H9 (cell line): ENCODE measurements around the gene IGIP. TPM values are rescaled to one million over a fixed set of nuclear protein-coding genes. Genes with fewer than 3 reads are reported as not detected.

Source experiments
- DNase-seq: peaks from one replicate; pipeline ENCODE4 v3.0.0-alpha.2; 2017
- H2AFZ ChIP-seq: one replicate; pipeline ENCODE4 v1.6.1; 2013; ENCODE audit warnings: mild to moderate bottlenecking, low read length, control low read depth, moderate library complexity
- H2AK5ac ChIP-seq: 2 replicates; pipeline ENCODE4 v1.6.1; 2013; ENCODE audit warnings: low read length, control low read depth, mixed read lengths; ENCODE audit not compliant: insufficient read length
- H2BK120ac ChIP-seq: one replicate; pipeline ENCODE4 v1.6.1; 2013; ENCODE audit warnings: low read depth, mild to moderate bottlenecking, low read length, control low read depth, inconsistent platforms; ENCODE audit not compliant: poor library complexity, severe bottlenecking
- H2BK12ac ChIP-seq: 2 replicates; pipeline ENCODE4 v1.6.1; 2013; ENCODE audit warnings: low read length, control low read depth, mixed read lengths, low read depth; ENCODE audit not compliant: insufficient read length
- H2BK15ac ChIP-seq: 2 replicates; pipeline ENCODE4 v1.6.1; 2013; ENCODE audit warnings: low read depth, low read length, control low read depth
- H2BK20ac ChIP-seq: one replicate; pipeline ENCODE4 v1.6.1; 2013; ENCODE audit warnings: low read depth, mild to moderate bottlenecking, low read length, control low read depth, inconsistent platforms; ENCODE audit not compliant: poor library complexity, severe bottlenecking
- H2BK5ac ChIP-seq: 2 replicates; pipeline ENCODE4 v1.6.1; 2013; ENCODE audit warnings: low read length, control low read depth, mixed read lengths; ENCODE audit not compliant: insufficient read length
- H3K14ac ChIP-seq: 2 replicates; pipeline ENCODE4 v1.6.1; 2013; ENCODE audit warnings: low read length, control low read depth; ENCODE audit not compliant: insufficient read depth
- H3K18ac ChIP-seq: 2 replicates; pipeline ENCODE4 v1.6.1; 2013; ENCODE audit warnings: low read depth, mild to moderate bottlenecking, mixed read lengths, low read length, control low read depth; ENCODE audit not compliant: insufficient read length
- H3K23ac ChIP-seq: 2 replicates; pipeline ENCODE4 v1.6.1; 2013; ENCODE audit warnings: low read length, control low read depth, mixed read lengths, low read depth; ENCODE audit not compliant: insufficient read length
- H3K23me2 ChIP-seq: 2 replicates; pipeline ENCODE4 v1.6.1; 2013; ENCODE audit warnings: low read depth, mild to moderate bottlenecking, mixed read lengths, low read length, control low read depth; ENCODE audit not compliant: insufficient read length, poor library complexity, severe bottlenecking
- H3K27ac ChIP-seq: 2 replicates; pipeline ENCODE4 v1.5.1; 2013; ENCODE audit warnings: low read length, control low read depth, mixed read lengths, low read depth; ENCODE audit not compliant: insufficient read length
- H3K27me3 ChIP-seq: 2 replicates; pipeline ENCODE4 v1.6.1; 2013; ENCODE audit warnings: low read length, control low read depth, inconsistent platforms; ENCODE audit not compliant: insufficient read depth
- H3K4ac ChIP-seq: 2 replicates; pipeline ENCODE4 v1.6.1; 2013; ENCODE audit warnings: low read depth, mild to moderate bottlenecking, control low read depth, inconsistent platforms, low read length, moderate library complexity
- H3K4me1 ChIP-seq: 2 replicates; pipeline ENCODE4 v1.6.1; 2013; ENCODE audit warnings: low read length, control low read depth, inconsistent platforms; ENCODE audit not compliant: insufficient read depth
- H3K4me2 ChIP-seq: 2 replicates; pipeline ENCODE4 v1.6.1; 2013; ENCODE audit warnings: low read length, control low read depth, mixed read lengths; ENCODE audit not compliant: insufficient read length, insufficient read depth
- H3K56ac ChIP-seq: 2 replicates; pipeline ENCODE4 v1.6.1; 2013; ENCODE audit warnings: low read depth, mild to moderate bottlenecking, mixed read lengths, low read length, control low read depth; ENCODE audit not compliant: insufficient read length
- H3K79me1 ChIP-seq: 2 replicates; pipeline ENCODE4 v1.6.1; 2013; ENCODE audit warnings: low read depth, mild to moderate bottlenecking, moderate library complexity, low read length, control low read depth, inconsistent platforms; ENCODE audit not compliant: insufficient read depth, poor library complexity, severe bottlenecking
- H3K79me2 ChIP-seq: 2 replicates; pipeline ENCODE4 v1.6.1; 2013; ENCODE audit warnings: low read length, control low read depth, inconsistent platforms; ENCODE audit not compliant: insufficient read depth
- H3K9ac ChIP-seq: 2 replicates; pipeline ENCODE4 v1.6.1; 2013; ENCODE audit warnings: low read length, control low read depth, mixed read lengths; ENCODE audit not compliant: insufficient read length; ENCODE audit errors: extremely low read depth
- H3K9me3 ChIP-seq: one replicate; pipeline ENCODE4 v1.6.1; 2013; ENCODE audit warnings: low read depth, low read length, inconsistent platforms; ENCODE audit not compliant: control insufficient read depth
- H3T11ph ChIP-seq: one replicate; pipeline ENCODE4 v1.6.1; 2013; ENCODE audit warnings: mild to moderate bottlenecking, low read length, control low read depth, inconsistent platforms
- H4K20me1 ChIP-seq: one replicate; pipeline ENCODE4 v1.6.1; 2013; ENCODE audit not compliant: control insufficient read depth, insufficient read length, insufficient read depth
- H4K5ac ChIP-seq: 2 replicates; pipeline ENCODE4 v1.6.1; 2013; ENCODE audit warnings: low read depth, mild to moderate bottlenecking, mixed read lengths, low read length, control low read depth; ENCODE audit not compliant: insufficient read length
- H4K8ac ChIP-seq: replicated peaks from 2 replicates; pipeline ENCODE4 v1.6.1; 2013; ENCODE audit warnings: low read length, control low read depth, mixed read lengths, low read depth; ENCODE audit not compliant: insufficient read length
- H4K91ac ChIP-seq: 2 replicates; pipeline ENCODE4 v1.6.1; 2013; ENCODE audit warnings: low read depth, mild to moderate bottlenecking, moderate library complexity, mixed read lengths, low read length, control low read depth; ENCODE audit not compliant: insufficient read length
- H3K27ac Mint-ChIP-seq, 3 experiments: 2 replicates in 2 of 3; 3 replicates in 1 of 3; pipeline ENCODE4 v1.8.0; 2020 to 2021; ENCODE audit warnings: mixed read lengths in 3 of 3, mild to moderate bottlenecking in 1 of 3, moderate library complexity in 1 of 3
- H3K27me3 Mint-ChIP-seq: 2 replicates; pipeline ENCODE4 v1.8.0; 2021; ENCODE audit warnings: low read depth, mild to moderate bottlenecking, moderate library complexity, mixed read lengths
- H3K36me3 Mint-ChIP-seq, 3 experiments: 2 replicates in 2 of 3; 3 replicates in 1 of 3; pipeline ENCODE4 v1.8.0; 2020 to 2021; ENCODE audit warnings: low read depth in 3 of 3, mixed read lengths in 3 of 3; ENCODE audit not compliant: insufficient read depth in 1 of 3
- H3K4me1 Mint-ChIP-seq, 2 experiments: 2 replicates each; pipeline ENCODE4 v1.8.0; 2020; ENCODE audit warnings: mixed read lengths in 2 of 2
- H3K4me3 Mint-ChIP-seq, 2 experiments: 2 replicates in 1 of 2; 3 replicates in 1 of 2; pipeline ENCODE4 v1.8.0; 2020 to 2021; ENCODE audit warnings: mild to moderate bottlenecking in 2 of 2, mixed read lengths in 2 of 2, moderate library complexity in 1 of 2
- H3K9me3 Mint-ChIP-seq, 2 experiments: 2 replicates in 1 of 2; 3 replicates in 1 of 2; pipeline ENCODE4 v1.8.0; 2020; ENCODE audit warnings: mild to moderate bottlenecking in 2 of 2, mixed read lengths in 2 of 2, moderate library complexity in 1 of 2
- CTCF ChIP-seq: fragments of 200-600 bp; sonication (generic); conservative IDR thresholded peaks from 3 replicates; pipeline ENCODE4 v1.8.0; 2021; ENCODE audit warnings: antibody characterized with exemption, mild to moderate bottlenecking
- WGBS: extraction: QIAGEN DNeasy Blood & Tissue Kit; methylation state at CpG from one replicate; pipeline ENCODE4 v1.1.7; 2013; ENCODE audit warnings: missing lambda C conversion rate, low lambda C conversion rate, mixed read lengths; ENCODE audit not compliant: insufficient read length; ENCODE audit errors: extremely low coverage; 5-methylcytosine and 5-hydroxymethylcytosine counted together
- total RNA-seq: library from RNA; stranded (reverse); gene quantifications from 2 replicates; pipeline ENCODE4 v1.2.1, GENCODE V29; 2021

Gene IGIP
- total RNA-seq, 1 experiment from 2014 or later: 0.52 TPM

DNA sequence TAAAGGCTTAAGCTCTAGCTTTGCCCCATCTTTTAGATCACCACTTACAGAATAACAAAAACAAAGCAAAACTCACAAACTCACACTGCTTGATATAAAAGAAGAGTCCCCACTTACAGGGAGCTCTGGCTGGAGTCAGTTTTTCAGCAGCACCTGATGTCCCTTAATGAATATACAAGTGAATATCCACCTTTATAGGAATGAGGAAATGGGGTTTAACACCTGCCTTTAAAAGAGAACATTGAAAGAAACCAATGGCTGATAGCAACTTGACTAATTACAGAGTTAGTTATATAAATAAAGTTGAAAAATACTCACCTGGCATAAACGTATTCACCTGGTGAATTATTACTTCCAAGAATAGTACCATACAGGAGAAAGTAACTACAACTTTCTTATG lies 32.6 kb upstream of the IGIP start:
- H3K56ac ChIP-seq: no peak overlapping the region
- no peaks in the 10 kb centered on the region for H3K4me1 ChIP-seq
- H4K5ac ChIP-seq: no peak overlapping the region
- H2BK120ac ChIP-seq: no peak overlapping the region
- H2BK15ac ChIP-seq: no peak overlapping the region
- H3K4me3 Mint-ChIP-seq: no peak overlapping the region
- H3K79me2 ChIP-seq: no peaks in the 10 kb centered on the region
- H3K4ac ChIP-seq: no peak overlapping the region
- H3K9me3 ChIP-seq: no peaks in the 10 kb centered on the region
- H3K27ac Mint-ChIP-seq: no peak overlapping the region
- H3K79me1 ChIP-seq: no peaks in the 10 kb centered on the region
- no peak overlapping the region for H2AFZ ChIP-seq
- no peak overlapping the region for H3K27ac ChIP-seq
- no peaks in the 10 kb centered on the region for H3K27me3 ChIP-seq
- H2BK12ac ChIP-seq: no peak overlapping the region
- H4K91ac ChIP-seq: no peak overlapping the region
- no peak overlapping the region for H3K9ac ChIP-seq
- no peak overlapping the region for H3T11ph ChIP-seq
- no peak overlapping the region for H4K8ac ChIP-seq
- H3K14ac ChIP-seq: no peak overlapping the region
- no peak for DNase-seq
- H3K23ac ChIP-seq: no peak overlapping the region
- no peak overlapping the region for H3K4me2 ChIP-seq
- H4K20me1 ChIP-seq: no peaks in the 10 kb centered on the region
- H3K4me1 Mint-ChIP-seq: no peaks in the 10 kb centered on the region
- no CpG with 5 or more reads among the region's 1 CpG for WGBS
- peaks cover 49% of the 10 kb centered on the region for H3K27me3 Mint-ChIP-seq
- no peaks in the 10 kb centered on the region for H3K36me3 Mint-ChIP-seq
- no peak overlapping the region for H2AK5ac ChIP-seq
- no peak overlapping the region for H3K18ac ChIP-seq
- no peak overlapping the region for H2BK20ac ChIP-seq
- no peak for TF ChIP-seq CTCF
- no peaks in the 10 kb centered on the region for H3K9me3 Mint-ChIP-seq
- no peaks in the 10 kb centered on the region for H3K23me2 ChIP-seq
- no peak overlapping the region for H2BK5ac ChIP-seq
